Measurements from ENCODE around the gene DARS1.

- TF ChIP-seq CTCF (IDR thresholded peaks at IDR 0.05) (no peak), EZH2 (IDR thresholded peaks at IDR 0.05; ENCODE audit: borderline replicate concordance, insufficient read depth, low read depth, low read length, poor library complexity, severe bottlenecking) (no peak)
Measured at GRCh38 chr2:136016836-136017235, 31.4 kb upstream of the DARS1 start.

Measured in B cell (primary cell).